ENCODE measurements around the gene NOXO1. TPM values are rescaled to one million over a fixed set of nuclear protein-coding genes. Genes with fewer than 3 reads are reported as not detected.
A peak's percentile ranks its signal among the peaks of the same experiment; 100 is the strongest.

NOXO1 gene
- total RNA-seq, 1 donor from 2014 or later = not detected

DNA sequence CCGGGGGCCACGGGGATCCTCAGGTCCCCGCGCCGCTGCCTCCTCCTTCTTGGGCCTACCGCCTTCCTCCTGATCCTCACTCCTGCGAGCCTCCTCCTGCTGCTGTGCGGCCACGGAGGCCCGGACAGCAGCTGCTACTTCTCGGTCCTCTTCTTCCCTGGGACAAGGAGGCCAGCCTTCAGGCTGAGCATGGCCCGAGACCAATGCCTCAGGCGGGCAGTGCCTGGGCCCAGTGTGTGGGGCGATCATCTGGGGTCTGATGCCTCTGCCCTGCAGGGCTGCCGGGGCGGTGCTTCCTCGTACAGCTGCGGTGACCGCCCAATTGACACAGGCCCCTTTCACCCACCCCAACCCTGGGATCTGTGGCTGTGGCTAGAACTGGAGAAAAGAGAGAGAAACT is 19.8 kb upstream of the NOXO1 start:
- ATAC-seq = no peak
- intact Hi-C loops (cut with DNase I) = no loop called here
- no peak for DNase-seq (ENCODE audit: low spot score)

DNA sequence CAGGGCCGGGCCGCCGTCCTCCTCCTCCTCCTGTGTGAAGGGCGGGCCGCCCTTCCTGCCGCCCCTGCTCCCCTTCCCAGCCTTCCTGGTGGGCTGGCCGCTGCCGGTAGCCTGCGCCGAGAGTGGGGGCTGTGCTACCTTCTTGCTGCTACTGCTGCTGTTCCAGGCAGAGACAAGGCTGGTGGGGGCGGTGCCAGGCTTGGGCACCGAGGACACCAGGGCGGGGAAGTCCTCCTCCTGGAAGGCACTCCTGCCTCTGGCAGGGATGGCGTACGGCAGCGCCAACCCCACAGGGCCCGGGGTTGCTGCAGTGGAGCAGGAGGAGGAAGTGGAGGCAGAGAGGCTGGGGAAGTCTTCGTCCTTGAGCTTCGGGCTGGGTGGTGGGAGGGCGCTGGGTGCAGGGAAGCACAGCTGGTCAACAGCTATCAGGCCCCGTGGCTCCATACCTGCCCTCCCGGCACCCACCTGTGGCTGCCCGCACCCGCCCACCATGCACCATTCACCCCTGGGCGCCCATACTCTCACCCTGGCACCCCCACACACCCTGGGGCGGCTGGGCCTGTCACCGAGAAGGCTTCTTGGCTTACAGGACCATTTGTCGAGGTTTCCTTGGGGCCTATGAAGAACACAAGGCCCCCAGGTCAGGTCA is 18.7 kb upstream of the NOXO1 start:
- no peak for ATAC-seq
- intact Hi-C loops (cut with DNase I) = no loop called here
- no peak for DNase-seq (ENCODE audit: low spot score)

GRCh38 chr16:1998852-1999801 is 17.9 kb upstream of the NOXO1 start:
- intact Hi-C loops (cut with DNase I) = no loop called here
- no peak for ATAC-seq
- DNase-seq (ENCODE audit: low spot score) = no peak

DNA sequence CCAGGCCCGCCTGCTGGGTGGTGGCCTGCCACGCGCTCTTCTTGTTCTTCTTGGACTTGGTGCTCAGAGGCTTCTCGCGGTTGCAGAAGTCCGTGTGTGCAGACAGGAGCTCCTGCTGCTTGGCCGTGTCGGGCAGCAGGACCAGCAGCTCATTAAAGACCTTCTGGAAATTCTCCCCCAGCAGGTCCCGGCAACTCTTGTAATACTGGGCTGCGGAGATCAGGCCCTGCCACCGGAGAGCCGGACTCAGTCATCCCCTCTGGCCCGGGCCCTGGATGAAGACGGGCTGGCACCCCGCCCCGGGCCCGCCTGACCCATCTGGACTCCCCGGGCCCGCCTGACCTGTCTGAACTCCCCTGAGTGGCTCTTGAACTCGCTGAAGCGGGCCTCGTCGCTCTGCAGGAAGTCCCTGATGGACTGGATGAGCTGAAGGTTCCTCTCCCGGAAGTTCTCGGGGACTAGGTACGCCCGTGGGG is 17.1 kb upstream of the NOXO1 start:
- DNase-seq (ENCODE audit: low spot score) (no peak), ATAC-seq (no peak)
- intact Hi-C loops (cut with DNase I) = no loop called here

DNA sequence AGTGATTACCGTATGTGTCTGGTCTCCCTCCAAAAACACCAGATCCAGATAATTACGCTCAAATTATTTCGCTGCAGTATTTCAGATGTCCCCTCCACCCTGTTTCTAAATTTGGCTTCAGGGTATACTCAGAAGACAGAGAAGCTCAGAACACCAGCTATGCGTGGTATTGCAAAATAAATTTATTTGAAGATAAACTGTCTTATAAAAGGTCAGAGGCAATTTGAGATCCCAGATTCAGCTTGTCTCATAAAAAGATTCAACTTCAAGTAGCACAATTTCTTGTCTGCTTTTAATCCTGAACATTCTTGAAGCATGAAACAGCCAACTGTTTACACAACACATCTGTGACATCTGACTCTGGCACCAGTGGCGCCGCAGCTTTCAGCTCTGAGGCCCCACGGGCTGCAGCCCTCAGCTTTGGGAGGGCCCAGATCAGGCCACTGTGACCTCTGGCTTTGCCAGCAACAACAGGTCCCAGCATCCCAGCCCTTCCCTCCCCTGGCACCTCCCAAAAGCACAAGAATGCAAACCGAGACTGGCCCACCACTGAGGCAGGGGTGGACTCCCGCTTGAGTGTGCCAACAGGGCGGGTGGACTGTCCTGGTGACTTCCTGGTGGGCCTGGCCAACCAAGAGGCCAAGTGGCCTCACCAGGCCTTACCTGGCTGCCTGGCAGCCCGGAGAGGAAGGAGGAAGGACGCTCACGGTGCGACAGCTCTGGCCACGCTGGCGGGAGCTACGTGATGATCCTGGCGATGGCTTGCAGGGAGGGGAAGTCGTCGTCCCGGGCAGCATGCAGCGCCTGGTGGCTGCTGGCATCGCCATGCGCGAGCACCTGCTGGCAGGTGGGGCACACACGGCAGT is 16.5 kb upstream of the NOXO1 start:
- DNase-seq (ENCODE audit: low spot score) = no peak
- intact Hi-C loops (cut with DNase I) = no loop called here
- ATAC-seq = no peak

GRCh38 chr16:1993731-1994131 is 12.5 kb upstream of the NOXO1 start:
- ATAC-seq (no peak), DNase-seq (ENCODE audit: low spot score) (no peak)
- intact Hi-C loops (cut with DNase I) = no loop called here

GRCh38 chr16:1992704-1993317 is 11.5 kb upstream of the NOXO1 start:
- no peak for DNase-seq (ENCODE audit: low spot score)
- ATAC-seq = peak; percentile 1
- intact Hi-C loops (cut with DNase I) = no loop called here

- intact Hi-C loops (cut with DNase I) = no loop called here
- ATAC-seq (peak; percentile 92), DNase-seq (ENCODE audit: low spot score) (peak; percentile 98)
These were observed 10.9 kb upstream of the NOXO1 start for GRCh38 chr16:1991948-1992703.

DNA sequence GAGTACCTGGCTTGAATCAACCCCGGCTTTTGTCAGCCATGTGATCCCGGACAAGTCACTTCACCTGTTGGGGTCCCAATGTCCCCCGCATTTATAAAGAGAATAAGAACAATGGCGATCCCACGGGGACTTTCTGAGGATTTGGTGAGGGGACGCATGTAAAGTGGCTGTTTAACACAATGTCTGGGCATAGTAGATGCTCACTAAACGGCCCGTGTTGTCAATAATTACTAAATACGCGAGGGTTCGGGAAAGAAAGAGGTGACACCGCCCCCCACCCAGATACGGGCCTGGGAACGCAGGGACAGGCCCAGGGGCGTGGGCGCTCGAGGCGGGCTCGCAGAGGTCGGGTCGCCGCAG is 10.3 kb upstream of the NOXO1 start:
- intact Hi-C loops (cut with DNase I) = no loop called here
- ATAC-seq = no peak
- no peak for DNase-seq (ENCODE audit: low spot score)

DNA sequence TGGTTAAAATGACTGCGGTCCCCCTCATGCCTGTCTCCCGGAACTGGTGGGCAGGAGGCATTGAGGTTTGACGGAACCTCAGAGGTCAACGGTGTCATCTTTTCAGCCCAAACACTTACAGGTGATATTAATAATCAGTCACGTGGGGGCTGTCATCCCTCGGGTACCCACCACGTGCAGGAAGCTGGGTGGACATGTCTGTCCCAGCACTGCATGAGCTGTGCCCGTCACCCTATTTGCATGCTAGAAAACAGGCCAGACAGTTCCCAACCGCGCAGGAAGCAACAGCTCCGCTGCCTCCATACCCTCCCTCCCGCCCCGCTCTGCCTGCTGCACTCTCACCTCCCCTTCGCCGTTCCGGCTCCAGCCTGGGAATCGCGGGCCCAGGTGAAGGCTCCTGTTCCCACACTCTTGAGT is 9.9 kb upstream of the NOXO1 start:
- DNase-seq (ENCODE audit: low spot score) = no peak
- ATAC-seq = no peak
- intact Hi-C loops (cut with DNase I) = no loop called here

DNA sequence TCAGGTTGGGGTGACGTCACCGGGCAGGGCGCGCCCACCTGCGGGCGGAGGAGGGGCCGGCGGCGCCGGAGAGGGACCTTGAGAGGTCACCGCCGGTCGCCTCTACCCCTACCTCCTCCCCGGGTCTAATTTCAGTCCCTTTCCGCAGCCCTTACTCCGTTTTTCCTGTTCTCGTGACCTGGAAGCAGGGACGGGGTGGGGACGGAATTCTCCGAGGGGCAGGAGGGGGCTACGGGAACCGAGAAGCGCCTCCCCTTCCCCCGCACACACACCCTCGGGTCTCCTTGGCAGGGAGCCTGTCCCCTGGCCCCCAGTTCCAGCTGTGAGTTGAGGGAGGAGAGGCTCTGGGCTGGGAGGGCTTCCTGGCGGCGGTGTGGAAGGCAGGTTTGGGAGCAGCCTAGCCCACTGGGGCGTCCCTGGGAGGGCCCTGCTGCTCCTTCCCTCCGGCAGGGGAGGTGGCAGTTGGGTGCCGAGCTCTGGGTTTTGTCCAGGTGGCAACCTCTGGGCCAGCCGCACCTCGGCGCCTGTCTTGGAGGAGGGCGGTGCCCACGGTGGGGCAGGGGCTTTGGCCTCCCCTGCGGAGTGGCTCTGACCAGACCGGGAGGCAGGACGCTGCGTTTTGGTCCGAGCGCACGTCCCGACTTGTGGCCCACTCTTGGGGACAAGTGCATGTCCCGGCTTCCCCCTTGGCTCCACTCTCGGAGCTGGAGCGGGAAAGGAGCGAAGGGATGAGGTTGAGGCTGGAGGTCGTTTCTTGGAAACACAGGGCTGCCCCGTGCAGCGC is 9.3 kb upstream of the NOXO1 start:
- intact Hi-C loops (cut with DNase I) = no loop called here
- DNase-seq (ENCODE audit: low spot score) (no peak), ATAC-seq (no peak)

- intact Hi-C loops (cut with DNase I) = no loop called here
These were observed 8.8 kb upstream of the NOXO1 start for GRCh38 chr16:1990101-1990350.

GRCh38 chr16:1989209-1990100 is 8.2 kb upstream of the NOXO1 start, which contains the start of gene SYNGR3:
Gene SYNGR3 (plus strand): TSS chr16:1989970. CDS start chr16:1990103, 133 bp downstream.
- no peak for DNase-seq (ENCODE audit: low spot score)
- no peak for ATAC-seq
- intact Hi-C loops (cut with DNase I) = no loop called here

More at GRCh38 chr16:1990101-1990350, 8.8 kb upstream of the NOXO1 start:
- ATAC-seq (no peak), DNase-seq (ENCODE audit: low spot score) (no peak)

GRCh38 chr16:1987198-1987597 is 5.9 kb upstream of the NOXO1 start:
- intact Hi-C loops (cut with DNase I) = no loop called here
- DNase-seq (ENCODE audit: low spot score) (no peak), ATAC-seq (no peak)

- ATAC-seq = no peak
- no peak for DNase-seq (ENCODE audit: low spot score)
- intact Hi-C loops (cut with DNase I) = no loop called here
These were observed 4.3 kb upstream of the NOXO1 start for GRCh38 chr16:1985466-1986150.
